Urothelium cell line (cell line): ENCODE data around the gene TMC4.

ENCODE experiments used
- DNase-seq: peaks from one replicate; pipeline ENCODE4 v3.0.0; 2011; ENCODE audit warnings: low spot score, mixed read lengths
- FAIRE-seq: peaks from 2 replicates; lab custom pipeline; 2011; peaks lifted over from hg19 to GRCh38; lab: Jason Lieb, UNC

TMC4 gene

DNA sequence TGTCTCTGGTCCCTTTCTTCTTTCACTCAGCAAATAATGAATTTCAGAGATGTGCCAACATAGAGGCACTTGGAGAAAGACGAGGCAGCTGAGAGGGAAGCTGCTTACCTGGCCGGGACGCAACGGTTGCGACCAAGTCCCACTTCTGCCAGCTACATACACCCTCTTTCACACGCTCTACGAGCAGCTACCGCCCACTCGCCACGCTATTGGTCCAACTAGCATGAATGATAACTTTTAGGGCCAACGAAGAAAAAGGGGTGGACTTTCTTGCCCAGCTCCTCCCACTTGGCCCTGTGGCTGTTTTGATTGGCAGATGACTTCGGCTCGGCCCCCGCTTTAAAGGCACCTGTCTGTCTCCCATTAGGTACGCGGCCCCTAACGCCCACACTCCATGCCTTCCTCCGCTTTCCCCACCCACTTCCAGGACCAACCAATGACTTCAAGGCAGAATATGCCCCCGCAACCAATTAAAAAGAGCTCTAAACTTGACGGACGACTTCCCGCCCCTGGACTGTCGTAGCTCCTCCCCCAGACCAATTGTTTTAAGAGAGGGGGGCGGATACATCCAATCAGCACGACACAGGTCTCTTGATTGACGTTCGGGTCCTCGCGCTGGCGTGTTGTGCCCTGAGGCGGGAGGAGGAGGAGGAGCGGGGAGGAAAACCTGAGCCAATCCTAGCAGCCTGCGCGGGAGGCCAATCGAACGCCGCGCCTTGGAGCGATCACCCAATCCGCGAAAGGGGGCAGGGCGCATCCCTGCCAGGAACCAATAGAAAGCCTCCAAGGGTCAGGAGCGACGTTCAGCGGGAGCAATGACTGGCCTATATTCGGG is 35.9 kb downstream of the TMC4 start:
- FAIRE-seq (peak; percentile 93), DNase-seq (peak; percentile 96)

DNA sequence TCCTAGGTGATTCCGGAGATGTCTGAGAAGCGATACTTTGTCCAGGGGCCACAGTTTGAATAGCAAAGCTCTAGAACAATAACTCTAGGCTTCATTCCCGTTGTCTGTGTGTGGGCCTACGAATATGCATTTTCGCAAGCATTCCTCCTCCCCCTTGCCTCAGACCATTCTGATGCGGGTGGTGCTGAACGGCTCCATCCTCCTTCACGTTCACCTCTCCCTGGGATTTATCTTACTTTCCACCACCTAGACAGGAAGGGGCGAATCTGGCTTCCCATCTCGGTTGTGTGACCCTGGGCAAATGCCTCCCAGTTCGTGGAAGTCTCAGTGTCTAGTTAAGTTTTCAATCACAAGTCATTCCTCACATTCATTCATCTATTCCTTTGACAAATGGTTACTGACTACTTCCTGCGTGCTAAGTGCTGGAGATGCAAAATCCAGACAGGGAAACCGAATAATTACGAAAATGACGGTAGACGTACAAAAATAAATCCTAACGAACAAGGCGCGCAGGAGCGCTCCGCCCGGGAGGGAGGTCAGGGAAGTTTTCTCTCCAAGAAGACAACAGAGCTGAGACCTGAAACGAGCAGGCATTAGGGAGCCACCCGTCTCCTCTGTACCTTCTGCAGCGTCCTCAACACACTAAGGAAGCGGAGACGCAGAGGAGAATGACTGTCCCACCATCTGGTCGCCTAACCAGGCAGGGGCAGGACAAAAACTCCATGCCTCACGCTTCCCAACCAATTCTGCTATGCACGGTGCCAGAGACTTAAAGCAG is 36.7 kb downstream of the TMC4 start:
- DNase-seq, result peak; percentile 16

DNA sequence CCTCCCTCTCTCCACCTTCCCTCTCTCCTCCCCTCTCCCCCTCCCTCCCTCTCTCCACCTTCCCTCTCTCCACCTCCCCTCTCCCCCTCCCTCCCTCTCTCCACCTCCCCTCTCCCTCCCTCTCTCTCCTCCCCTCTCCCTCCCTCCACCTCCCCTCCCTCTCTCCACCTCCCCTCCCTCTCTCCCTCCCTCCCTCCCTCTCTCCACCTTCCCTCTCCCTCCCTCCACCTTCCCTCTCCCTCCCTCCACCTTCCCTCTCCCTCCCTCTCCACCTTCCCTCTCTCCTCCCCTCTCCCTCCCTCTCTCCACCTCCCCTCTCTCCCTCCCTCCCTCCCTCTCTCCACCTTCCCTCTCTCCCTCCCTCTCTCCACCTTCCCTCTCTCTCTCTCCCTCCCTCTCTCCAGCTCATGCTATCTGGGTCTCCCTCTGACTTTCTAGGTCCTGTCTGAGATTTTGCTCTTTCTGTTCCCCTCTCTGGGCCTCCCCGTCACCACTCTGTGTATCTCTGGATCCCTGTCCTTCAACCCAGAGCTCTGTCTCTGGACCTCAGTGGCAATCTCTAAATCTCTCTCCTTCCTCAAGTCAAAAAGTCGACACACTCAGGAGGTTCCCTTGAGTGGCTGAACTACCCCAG is 38.9 kb downstream of the TMC4 start:
- no peak for FAIRE-seq
- DNase-seq, result no peak

More for the DNA sequence above, 36.7 kb downstream of the TMC4 start:
- no peak for FAIRE-seq

DNA sequence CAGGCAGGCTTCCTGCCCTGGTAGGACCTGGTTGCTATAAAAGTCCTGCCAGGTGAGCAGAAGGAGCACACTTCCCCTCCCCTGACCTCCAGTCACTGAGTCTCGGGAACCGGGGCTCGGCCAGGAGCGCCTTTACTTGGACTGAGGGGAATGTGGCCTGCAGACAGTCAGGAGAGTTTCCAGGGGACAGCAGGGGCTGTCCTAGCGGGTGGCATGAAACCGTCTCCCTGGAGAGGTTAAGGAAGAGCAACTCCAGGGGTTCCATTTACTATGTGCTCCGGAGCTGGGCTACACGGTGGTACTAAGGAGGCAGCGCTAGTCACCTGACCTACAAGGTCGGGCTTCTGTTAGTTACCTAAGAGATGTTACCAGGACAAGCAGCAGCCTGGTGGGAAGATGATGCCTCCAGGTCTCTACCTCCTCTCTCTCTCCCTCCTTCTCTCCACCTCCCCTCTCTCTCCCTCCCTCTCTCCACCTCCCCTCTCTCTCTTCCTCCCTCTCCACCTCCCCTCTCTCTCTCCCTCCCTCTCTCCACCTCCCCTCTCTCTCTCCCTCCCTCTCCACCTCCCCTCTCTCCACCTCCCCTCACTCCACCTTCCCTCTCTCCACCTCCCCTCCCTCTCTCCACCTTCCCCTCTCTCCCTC is 39.5 kb downstream of the TMC4 start:
- no peak for FAIRE-seq
- DNase-seq, result peak; percentile 40

DNA sequence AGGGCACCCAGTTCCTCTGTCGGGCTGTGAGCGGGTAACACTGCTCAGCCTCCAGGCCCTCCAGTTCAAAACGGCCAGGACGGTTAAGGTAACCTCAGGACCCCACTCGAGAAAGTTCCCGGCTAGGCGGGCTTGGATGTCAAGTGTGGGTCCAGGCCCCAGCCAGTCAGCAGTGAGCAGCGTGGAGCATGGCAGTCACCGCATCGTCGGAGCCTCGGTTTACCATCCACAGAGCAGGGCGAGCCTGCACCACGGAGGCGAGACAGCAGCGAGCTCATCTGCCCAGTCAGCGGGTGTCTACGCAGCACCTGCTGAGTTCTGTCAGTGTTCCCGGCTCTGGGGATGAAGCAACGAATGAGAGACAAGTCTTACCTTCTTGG is 43.4 kb downstream of the TMC4 start:
- FAIRE-seq, result no peak

DNA sequence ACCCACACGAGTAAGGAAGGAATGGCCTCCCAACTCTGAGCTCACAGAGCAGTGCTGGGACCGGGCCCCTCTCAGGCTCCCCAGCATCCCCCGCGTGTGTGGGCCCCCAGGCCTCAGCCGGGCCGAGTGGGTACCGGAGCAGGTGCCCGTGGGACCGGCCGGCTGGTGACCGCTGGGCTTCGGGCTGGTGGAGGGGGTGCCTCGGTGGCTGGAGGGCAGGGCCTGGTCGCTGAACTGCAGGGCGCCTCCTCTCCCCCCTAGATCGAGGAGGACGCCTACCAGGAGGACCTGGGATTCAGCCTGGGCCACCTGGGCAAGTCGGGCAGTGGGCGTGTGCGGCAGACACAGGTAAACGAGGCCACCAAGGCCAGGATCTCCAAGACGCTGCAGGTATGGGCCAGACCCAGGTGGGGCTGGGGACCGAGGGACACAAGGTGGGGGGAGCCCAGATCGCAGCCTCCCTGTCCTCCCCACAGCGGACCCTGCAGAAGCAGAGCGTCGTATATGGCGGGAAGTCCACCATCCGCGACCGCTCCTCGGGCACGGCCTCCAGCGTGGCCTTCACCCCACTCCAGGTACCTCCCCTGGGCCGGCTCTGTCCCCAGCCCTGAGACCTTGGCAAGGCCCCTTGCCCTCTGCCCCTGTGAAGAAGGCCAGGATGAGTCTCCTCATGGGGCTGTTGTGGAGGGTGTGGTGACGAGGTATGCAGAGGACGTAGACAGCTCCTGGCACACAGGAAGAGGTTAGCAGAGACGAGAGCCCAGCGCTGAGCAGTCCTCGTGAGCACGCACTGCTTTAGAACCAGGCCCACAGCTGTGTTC is 44.0 kb downstream of the TMC4 start:
- no peak for FAIRE-seq
- DNase-seq, result no peak

More for the DNA sequence above, 43.4 kb downstream of the TMC4 start:
- no peak for DNase-seq

DNA sequence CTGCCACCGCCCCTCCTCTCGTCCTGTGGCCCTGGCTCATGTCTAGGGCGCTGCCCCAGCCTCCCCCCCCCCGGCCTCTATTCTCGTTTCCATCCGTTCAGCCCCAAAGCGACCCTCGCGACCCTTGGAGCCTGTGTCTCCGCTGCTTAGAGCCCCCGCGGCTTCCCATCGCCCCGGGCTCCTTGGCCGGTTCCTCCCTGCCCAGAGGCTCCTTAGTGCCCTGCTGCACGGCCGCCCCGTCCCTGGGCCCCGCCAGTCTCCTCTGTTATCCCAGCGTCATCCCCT is 44.6 kb downstream of the TMC4 start:
- DNase-seq, result no peak
- FAIRE-seq, result no peak

DNA sequence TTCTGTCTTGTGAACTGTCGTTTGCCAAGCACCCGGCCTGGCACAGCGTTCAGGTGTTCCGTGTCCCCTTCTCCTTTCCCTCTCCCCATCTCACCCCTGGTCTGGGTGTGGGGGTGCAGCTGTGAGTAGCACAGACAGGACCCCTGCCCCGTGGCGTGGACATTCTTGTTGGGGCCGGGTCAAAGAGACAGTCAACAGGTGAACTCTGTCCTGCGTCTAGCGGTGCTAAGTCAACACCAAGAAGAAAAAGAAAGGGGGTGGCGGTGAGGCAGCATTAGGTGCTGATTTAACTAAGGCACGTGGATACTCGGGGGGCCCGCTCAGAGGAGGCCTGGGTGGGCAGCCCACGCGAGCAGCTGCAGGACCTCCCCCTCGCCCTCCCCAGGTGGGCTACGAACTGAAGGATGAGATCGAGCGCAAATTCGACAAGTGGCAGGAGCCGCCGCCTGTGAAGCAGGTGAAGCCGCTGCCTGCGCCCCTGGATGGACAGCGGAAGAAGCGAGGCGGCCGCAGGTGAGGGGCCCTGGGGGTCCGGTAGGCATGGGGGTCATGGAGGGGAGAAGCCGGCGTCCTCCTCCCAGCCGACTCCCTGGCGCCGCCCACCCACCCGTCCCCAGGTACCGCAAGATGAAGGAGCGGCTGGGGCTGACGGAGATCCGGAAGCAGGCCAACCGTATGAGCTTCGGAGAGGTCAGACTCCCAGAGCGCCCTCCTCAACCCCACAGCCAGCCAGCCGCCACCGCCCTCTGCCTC is 45.1 kb downstream of the TMC4 start:
- DNase-seq, result no peak
- no peak for FAIRE-seq

DNA sequence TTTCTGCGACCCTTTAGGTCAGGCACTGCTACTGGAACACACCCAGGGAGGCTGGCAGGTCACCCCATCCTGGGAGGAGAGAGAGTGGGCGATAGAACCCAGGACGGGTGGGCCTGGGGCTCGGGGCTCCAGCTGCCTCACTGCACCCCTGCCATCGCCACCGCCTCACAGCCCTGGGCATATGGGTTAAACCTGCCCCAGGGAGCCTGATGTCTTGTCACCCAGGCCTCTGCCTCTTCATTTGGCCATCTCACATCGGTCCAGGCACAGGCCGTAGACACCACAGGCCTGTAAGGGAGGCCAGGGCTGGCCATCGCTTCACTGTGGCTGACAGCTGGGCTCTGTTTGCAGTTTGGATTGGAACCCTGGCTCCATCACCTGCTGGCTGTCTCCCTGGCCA is 47.2 kb downstream of the TMC4 start:
- FAIRE-seq, result no peak
- no peak for DNase-seq

DNA sequence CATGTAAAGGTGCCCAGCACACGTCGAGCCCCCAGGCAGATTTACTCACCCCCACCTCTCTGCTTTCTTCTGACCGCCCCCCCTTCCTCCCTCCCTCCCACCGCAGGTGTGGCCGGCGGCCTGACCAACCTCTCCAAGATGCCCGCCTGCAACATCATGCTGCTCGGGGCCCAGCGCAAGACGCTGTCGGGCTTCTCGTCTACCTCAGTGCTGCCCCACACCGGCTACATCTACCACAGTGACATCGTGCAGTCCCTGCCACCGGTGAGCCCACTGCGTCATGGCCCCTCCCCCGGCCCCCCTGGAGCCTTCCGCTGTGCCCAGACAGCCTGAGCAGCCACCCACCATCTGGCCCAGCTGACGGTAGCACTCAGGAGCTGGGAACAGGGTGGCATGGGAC is 48.6 kb downstream of the TMC4 start:
- no peak for FAIRE-seq
- no peak for DNase-seq

DNA sequence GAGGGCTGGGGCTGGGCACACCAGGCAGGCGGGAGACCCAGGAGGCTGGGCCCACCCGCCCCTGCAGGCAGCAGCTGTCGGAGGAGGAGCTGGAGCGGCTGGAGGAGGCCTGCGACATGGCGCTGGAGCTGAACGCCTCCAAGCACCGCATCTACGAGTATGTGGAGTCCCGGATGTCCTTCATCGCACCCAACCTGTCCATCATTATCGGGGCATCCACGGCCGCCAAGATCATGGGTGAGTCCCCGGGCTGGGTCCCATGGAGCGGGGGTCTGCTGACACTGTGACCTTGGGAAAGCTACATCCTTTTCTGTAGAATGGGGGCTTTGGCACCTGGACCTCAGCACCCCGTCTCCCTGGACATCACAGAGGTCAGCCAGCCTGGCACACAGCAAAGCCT is 49.3 kb downstream of the TMC4 start:
- DNase-seq (no peak), FAIRE-seq (no peak)

DNA sequence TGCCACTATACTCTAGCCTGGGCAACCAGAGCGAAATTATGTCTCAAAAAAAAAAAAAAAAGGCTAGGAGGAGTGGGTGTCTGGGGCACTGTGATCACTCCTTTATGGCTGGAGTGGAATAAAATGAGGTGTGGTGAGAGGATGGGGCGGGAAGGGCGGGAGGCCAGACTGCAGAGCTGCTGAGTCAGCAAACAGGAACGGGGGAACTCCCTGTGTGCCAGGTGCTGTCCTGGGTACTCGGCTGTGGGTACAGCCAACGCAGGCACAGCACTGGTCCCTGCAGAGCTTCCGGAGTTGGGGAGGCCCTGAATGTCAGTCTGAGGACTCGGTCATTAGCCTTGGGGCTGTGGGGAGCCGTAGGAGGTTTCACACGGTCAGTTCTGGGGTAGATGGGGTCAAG is 51.7 kb downstream of the TMC4 start:
- no peak for DNase-seq
- no peak for FAIRE-seq

DNA sequence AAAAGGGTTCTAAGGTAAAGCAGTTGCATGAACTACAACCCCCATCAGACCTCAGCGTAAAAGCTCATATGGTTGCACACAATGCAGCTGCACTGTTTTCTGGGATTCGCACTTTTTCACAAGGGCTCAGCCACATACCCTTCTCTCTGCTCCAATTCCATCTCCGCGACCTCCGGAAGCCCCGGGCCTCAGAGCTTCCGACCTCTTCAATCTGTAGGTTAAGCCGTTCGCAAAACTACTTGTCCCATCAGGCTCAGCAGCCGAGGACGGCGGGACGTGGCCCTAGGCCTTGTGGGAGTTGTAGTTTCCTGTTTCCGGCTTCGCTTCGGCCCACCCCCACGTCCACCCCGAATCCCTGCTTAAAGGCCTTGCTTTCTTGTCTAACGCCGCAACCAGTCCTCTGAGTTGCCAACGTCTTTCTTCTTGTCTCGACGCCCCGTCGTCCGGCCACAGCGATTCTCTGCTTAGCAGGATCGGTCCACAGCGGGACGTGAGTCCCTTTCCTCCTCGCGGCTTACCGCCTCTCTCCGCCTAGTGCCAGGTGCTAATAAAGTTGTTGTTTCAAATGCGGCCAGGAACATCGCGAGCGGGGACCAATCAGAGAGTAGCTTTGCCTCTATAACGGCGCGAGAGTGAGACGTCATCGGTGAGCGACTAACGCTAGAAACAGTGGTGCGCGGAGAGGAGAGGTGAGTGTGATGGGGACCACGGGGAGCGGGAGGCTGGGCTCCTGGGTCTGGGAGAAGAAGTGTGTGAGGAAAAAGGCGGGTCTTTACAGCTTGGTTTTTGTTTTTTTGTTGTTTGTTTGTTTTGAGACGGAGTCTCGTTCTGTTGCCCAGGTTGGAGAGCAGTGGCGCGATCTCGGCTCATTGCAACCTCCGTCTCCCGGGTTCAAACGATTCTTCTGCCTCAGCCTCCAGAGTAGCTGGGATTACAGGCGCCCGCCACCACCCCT is 57.6 kb downstream of the TMC4 start, which contains the start of the genes PRPF31 and TFPT:
PRPF31 (plus strand) TSS at position 646 of the 955 bp plus-strand sequence. CDS start 2,525 bp downstream, outside the sequence.
TFPT (minus strand) TSS at position 549 of the 955 bp plus-strand sequence; CDS start at position 161, 388 bp downstream.
- DNase-seq, result peak; percentile 94
- peak; percentile 91 for FAIRE-seq

DNA sequence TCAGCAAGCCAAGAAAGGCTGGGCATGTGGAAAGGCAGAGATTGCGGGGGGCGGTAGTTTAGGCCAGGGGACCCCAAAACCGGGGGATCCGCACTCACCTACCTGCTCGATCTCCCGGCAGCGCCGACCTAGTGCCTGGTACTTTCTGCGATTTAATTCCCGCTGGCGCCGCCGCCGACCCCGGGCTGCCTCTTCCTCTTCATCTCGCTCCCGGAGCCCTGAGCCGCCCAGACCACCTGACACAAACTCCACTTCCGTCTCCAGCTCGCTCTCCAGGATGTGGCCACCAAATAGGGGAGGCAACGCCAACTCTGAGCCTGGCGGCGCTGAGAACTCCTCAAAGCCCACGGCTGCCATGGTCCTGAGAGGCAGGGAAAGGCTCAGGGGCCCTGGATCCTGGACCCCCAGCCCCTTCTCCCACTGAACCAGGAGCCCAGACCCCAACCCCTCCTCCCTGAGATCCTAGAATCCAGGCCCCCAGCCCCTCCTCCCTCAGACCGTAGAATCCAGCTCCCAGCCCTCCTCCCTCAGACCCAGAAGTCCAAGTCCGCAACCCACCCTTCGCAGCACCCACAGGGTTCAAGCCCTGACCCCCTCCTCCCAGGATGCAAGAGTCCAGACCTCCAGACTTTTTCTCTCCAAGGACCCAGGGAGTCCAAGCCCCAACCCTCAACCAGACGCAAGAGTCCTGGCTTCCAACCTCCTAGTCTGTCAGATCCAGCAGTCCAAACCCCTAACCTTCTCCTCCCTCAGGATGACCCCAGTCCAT is 58.4 kb downstream of the TMC4 start:
- no peak for FAIRE-seq
- peak; percentile 38 for DNase-seq
